H9 (cell line): ENCODE measurements around the gene ARHGAP4. TPM values are rescaled to one million over a fixed set of nuclear protein-coding genes. Genes with fewer than 3 reads are reported as not detected.

Experiments used
- DNase-seq: peaks from one replicate; pipeline ENCODE4 v3.0.0-alpha.2; 2017
- H2AFZ ChIP-seq: one replicate; pipeline ENCODE4 v1.6.1; 2013; ENCODE audit warnings: mild to moderate bottlenecking, low read length, control low read depth, moderate library complexity
- H2AK5ac ChIP-seq: 2 replicates; pipeline ENCODE4 v1.6.1; 2013; ENCODE audit warnings: low read length, control low read depth, mixed read lengths; ENCODE audit not compliant: insufficient read length
- H2BK120ac ChIP-seq: one replicate; pipeline ENCODE4 v1.6.1; 2013; ENCODE audit warnings: low read depth, mild to moderate bottlenecking, low read length, control low read depth, inconsistent platforms; ENCODE audit not compliant: poor library complexity, severe bottlenecking
- H2BK12ac ChIP-seq: 2 replicates; pipeline ENCODE4 v1.6.1; 2013; ENCODE audit warnings: low read length, control low read depth, mixed read lengths, low read depth; ENCODE audit not compliant: insufficient read length
- H2BK15ac ChIP-seq: 2 replicates; pipeline ENCODE4 v1.6.1; 2013; ENCODE audit warnings: low read depth, low read length, control low read depth
- H2BK20ac ChIP-seq: one replicate; pipeline ENCODE4 v1.6.1; 2013; ENCODE audit warnings: low read depth, mild to moderate bottlenecking, low read length, control low read depth, inconsistent platforms; ENCODE audit not compliant: poor library complexity, severe bottlenecking
- H2BK5ac ChIP-seq: 2 replicates; pipeline ENCODE4 v1.6.1; 2013; ENCODE audit warnings: low read length, control low read depth, mixed read lengths; ENCODE audit not compliant: insufficient read length
- H3K14ac ChIP-seq: 2 replicates; pipeline ENCODE4 v1.6.1; 2013; ENCODE audit warnings: low read length, control low read depth; ENCODE audit not compliant: insufficient read depth
- H3K18ac ChIP-seq: 2 replicates; pipeline ENCODE4 v1.6.1; 2013; ENCODE audit warnings: low read depth, mild to moderate bottlenecking, mixed read lengths, low read length, control low read depth; ENCODE audit not compliant: insufficient read length
- H3K23ac ChIP-seq: 2 replicates; pipeline ENCODE4 v1.6.1; 2013; ENCODE audit warnings: low read length, control low read depth, mixed read lengths, low read depth; ENCODE audit not compliant: insufficient read length
- H3K23me2 ChIP-seq: 2 replicates; pipeline ENCODE4 v1.6.1; 2013; ENCODE audit warnings: low read depth, mild to moderate bottlenecking, mixed read lengths, low read length, control low read depth; ENCODE audit not compliant: insufficient read length, poor library complexity, severe bottlenecking
- H3K27ac ChIP-seq: 2 replicates; pipeline ENCODE4 v1.5.1; 2013; ENCODE audit warnings: low read length, control low read depth, mixed read lengths, low read depth; ENCODE audit not compliant: insufficient read length
- H3K27me3 ChIP-seq: 2 replicates; pipeline ENCODE4 v1.6.1; 2013; ENCODE audit warnings: low read length, control low read depth, inconsistent platforms; ENCODE audit not compliant: insufficient read depth
- H3K4ac ChIP-seq: 2 replicates; pipeline ENCODE4 v1.6.1; 2013; ENCODE audit warnings: low read depth, mild to moderate bottlenecking, control low read depth, inconsistent platforms, low read length, moderate library complexity
- H3K4me1 ChIP-seq: 2 replicates; pipeline ENCODE4 v1.6.1; 2013; ENCODE audit warnings: low read length, control low read depth, inconsistent platforms; ENCODE audit not compliant: insufficient read depth
- H3K4me2 ChIP-seq: 2 replicates; pipeline ENCODE4 v1.6.1; 2013; ENCODE audit warnings: low read length, control low read depth, mixed read lengths; ENCODE audit not compliant: insufficient read length, insufficient read depth
- H3K56ac ChIP-seq: 2 replicates; pipeline ENCODE4 v1.6.1; 2013; ENCODE audit warnings: low read depth, mild to moderate bottlenecking, mixed read lengths, low read length, control low read depth; ENCODE audit not compliant: insufficient read length
- H3K79me1 ChIP-seq: 2 replicates; pipeline ENCODE4 v1.6.1; 2013; ENCODE audit warnings: low read depth, mild to moderate bottlenecking, moderate library complexity, low read length, control low read depth, inconsistent platforms; ENCODE audit not compliant: insufficient read depth, poor library complexity, severe bottlenecking
- H3K79me2 ChIP-seq: 2 replicates; pipeline ENCODE4 v1.6.1; 2013; ENCODE audit warnings: low read length, control low read depth, inconsistent platforms; ENCODE audit not compliant: insufficient read depth
- H3K9ac ChIP-seq: 2 replicates; pipeline ENCODE4 v1.6.1; 2013; ENCODE audit warnings: low read length, control low read depth, mixed read lengths; ENCODE audit not compliant: insufficient read length; ENCODE audit errors: extremely low read depth
- H3K9me3 ChIP-seq: one replicate; pipeline ENCODE4 v1.6.1; 2013; ENCODE audit warnings: low read depth, low read length, inconsistent platforms; ENCODE audit not compliant: control insufficient read depth
- H3T11ph ChIP-seq: one replicate; pipeline ENCODE4 v1.6.1; 2013; ENCODE audit warnings: mild to moderate bottlenecking, low read length, control low read depth, inconsistent platforms
- H4K20me1 ChIP-seq: one replicate; pipeline ENCODE4 v1.6.1; 2013; ENCODE audit not compliant: control insufficient read depth, insufficient read length, insufficient read depth
- H4K5ac ChIP-seq: 2 replicates; pipeline ENCODE4 v1.6.1; 2013; ENCODE audit warnings: low read depth, mild to moderate bottlenecking, mixed read lengths, low read length, control low read depth; ENCODE audit not compliant: insufficient read length
- H4K8ac ChIP-seq: replicated peaks from 2 replicates; pipeline ENCODE4 v1.6.1; 2013; ENCODE audit warnings: low read length, control low read depth, mixed read lengths, low read depth; ENCODE audit not compliant: insufficient read length
- H4K91ac ChIP-seq: 2 replicates; pipeline ENCODE4 v1.6.1; 2013; ENCODE audit warnings: low read depth, mild to moderate bottlenecking, moderate library complexity, mixed read lengths, low read length, control low read depth; ENCODE audit not compliant: insufficient read length
- H3K27ac Mint-ChIP-seq, 3 experiments: 2 replicates in 2 of 3; 3 replicates in 1 of 3; pipeline ENCODE4 v1.8.0; 2020 to 2021; ENCODE audit warnings: mixed read lengths in 3 of 3, mild to moderate bottlenecking in 1 of 3, moderate library complexity in 1 of 3
- H3K27me3 Mint-ChIP-seq: 2 replicates; pipeline ENCODE4 v1.8.0; 2021; ENCODE audit warnings: low read depth, mild to moderate bottlenecking, moderate library complexity, mixed read lengths
- H3K36me3 Mint-ChIP-seq, 3 experiments: 2 replicates in 2 of 3; 3 replicates in 1 of 3; pipeline ENCODE4 v1.8.0; 2020 to 2021; ENCODE audit warnings: low read depth in 3 of 3, mixed read lengths in 3 of 3; ENCODE audit not compliant: insufficient read depth in 1 of 3
- H3K4me1 Mint-ChIP-seq, 2 experiments: 2 replicates each; pipeline ENCODE4 v1.8.0; 2020; ENCODE audit warnings: mixed read lengths in 2 of 2
- H3K4me3 Mint-ChIP-seq, 2 experiments: 2 replicates in 1 of 2; 3 replicates in 1 of 2; pipeline ENCODE4 v1.8.0; 2020 to 2021; ENCODE audit warnings: mild to moderate bottlenecking in 2 of 2, mixed read lengths in 2 of 2, moderate library complexity in 1 of 2
- H3K9me3 Mint-ChIP-seq, 2 experiments: 2 replicates in 1 of 2; 3 replicates in 1 of 2; pipeline ENCODE4 v1.8.0; 2020; ENCODE audit warnings: mild to moderate bottlenecking in 2 of 2, mixed read lengths in 2 of 2, moderate library complexity in 1 of 2
- CTCF ChIP-seq: fragments of 200-600 bp; sonication (generic); conservative IDR thresholded peaks from 3 replicates; pipeline ENCODE4 v1.8.0; 2021; ENCODE audit warnings: antibody characterized with exemption, mild to moderate bottlenecking
- WGBS: extraction: QIAGEN DNeasy Blood & Tissue Kit; methylation state at CpG from one replicate; pipeline ENCODE4 v1.1.7; 2013; ENCODE audit warnings: missing lambda C conversion rate, low lambda C conversion rate, mixed read lengths; ENCODE audit not compliant: insufficient read length; ENCODE audit errors: extremely low coverage; 5-methylcytosine and 5-hydroxymethylcytosine counted together
- total RNA-seq: library from RNA; stranded (reverse); gene quantifications from 2 replicates; pipeline ENCODE4 v1.2.1, GENCODE V29; 2021

The ARHGAP4 gene
- total RNA-seq, 1 experiment from 2014 or later, result 37.8 TPM

GRCh38 chrX:153974726-153975286, 48.7 kb upstream of the ARHGAP4 start:
- peaks cover 8% of the 10 kb centered on the region for H3K23me2 ChIP-seq
- TF ChIP-seq CTCF, result no peak
- Mint-ChIP-seq H3K36me3 (peaks cover 3 to 4% (median 4%) of the 10 kb centered on the region in 3 experiments; a peak in 6 of 7 replicates), H3K4me3 (peak overlapping the region in 1 of 2 experiments; percentile 94; a peak in 3 of 5 replicates), H3K27ac (peak overlapping the region in 1 of 3 experiments; percentile 79; a peak in 1 of 7 replicates), H3K4me1 (peaks cover 13 to 15% of the 10 kb centered on the region in 2 experiments), H3K9me3 (peaks cover 4 to 11% of the 10 kb centered on the region in 2 experiments; a peak in 4 of 5 replicates), H3K27me3 (no peaks in the 10 kb centered on the region)
- H3K27ac ChIP-seq, result no peak overlapping the region
- H3T11ph ChIP-seq, result no peak overlapping the region
- no peak overlapping the region for H2BK120ac ChIP-seq
- H4K5ac ChIP-seq, result no peak overlapping the region
- no peak overlapping the region for H2BK15ac ChIP-seq
- H3K79me1 ChIP-seq, result no peaks in the 10 kb centered on the region
- H2BK12ac ChIP-seq, result no peak overlapping the region
- H3K56ac ChIP-seq, result no peak overlapping the region
- no peak overlapping the region for H2BK5ac ChIP-seq
- no peak overlapping the region for H4K91ac ChIP-seq
- H2AFZ ChIP-seq, result no peak overlapping the region
- H3K27me3 ChIP-seq, result no peaks in the 10 kb centered on the region
- no peak overlapping the region for H3K4me2 ChIP-seq
- no peak overlapping the region for H3K14ac ChIP-seq
- DNase-seq, result no peak
- H3K4ac ChIP-seq, result no peak overlapping the region
- no peaks in the 10 kb centered on the region for H3K4me1 ChIP-seq
- H4K8ac ChIP-seq, result no peak overlapping the region
- no peaks in the 10 kb centered on the region for H3K9me3 ChIP-seq
- H2BK20ac ChIP-seq, result no peak overlapping the region
- no peak overlapping the region for H3K23ac ChIP-seq
- WGBS, result no CpG with 5 or more reads among the region's 3 CpGs
- no peak overlapping the region for H3K18ac ChIP-seq
- no peak overlapping the region for H2AK5ac ChIP-seq
- H3K9ac ChIP-seq, result no peak overlapping the region
- no peaks in the 10 kb centered on the region for H4K20me1 ChIP-seq
- H3K79me2 ChIP-seq, result no peaks in the 10 kb centered on the region; the same call in 1 of the 2 replicates
